ENCODE results near the gene HSF2.

GRCh38 chr6:122432816-122433215 lies 33.4 kb downstream of the HSF2 start:
- TF ChIP-seq CTCF (IDR thresholded peaks at IDR 0.05 in 2 of 3, conservative IDR thresholded peaks at IDR 0.05 in 1 of 3; ENCODE audit: control insufficient read depth in 2 of 3, extremely low read depth in 1 of 3, insufficient read depth in 1 of 3, low read depth in 3 of 3, low read length in 3 of 3) = no peak
- TF ChIP-seq EZH2 (IDR thresholded peaks at IDR 0.05; ENCODE audit: borderline replicate concordance, control insufficient read depth, low read depth, low read length) = no peak
- no peak for TF ChIP-seq ESRRA (IDR thresholded peaks at IDR 0.05; ENCODE audit: low read length)
- no peak for TF ChIP-seq SREBF2 (IDR thresholded peaks at IDR 0.05; ENCODE audit: low read length)
- TF ChIP-seq ETV6 (conservative IDR thresholded peaks at IDR 0.05 in 1 of 2, IDR thresholded peaks at IDR 0.05 in 1 of 2; ENCODE audit: borderline replicate concordance in 1 of 2, low read depth in 1 of 2) = no peak
- no peak for TF ChIP-seq EP300 (IDR thresholded peaks at IDR 0.05; ENCODE audit: borderline replicate concordance in 1 of 2, control insufficient read depth in 1 of 2, low read depth in 2 of 2, low read length in 2 of 2)
- no peak for TF ChIP-seq POLR2AphosphoS5 (IDR thresholded peaks at IDR 0.05; ENCODE audit: low read length)
- no peak for TF ChIP-seq BCL3 (IDR thresholded peaks at IDR 0.05; ENCODE audit: borderline replicate concordance, insufficient read depth, low read depth, low read length, poor library complexity, severe bottlenecking)
- no peak for TF ChIP-seq MTA2 (IDR thresholded peaks at IDR 0.05; ENCODE audit: low read depth)
- no peak for TF ChIP-seq ELK1 (IDR thresholded peaks at IDR 0.05; ENCODE audit: low read depth, low read length)
- TF ChIP-seq TAF1 (IDR thresholded peaks at IDR 0.05; ENCODE audit: borderline replicate concordance, low read depth, low read length) = no peak
- TF ChIP-seq KDM1A (IDR thresholded peaks at IDR 0.05; ENCODE audit: borderline replicate concordance) = no peak
- TF ChIP-seq ZBTB33 (IDR thresholded peaks at IDR 0.05) = no peak
- TF ChIP-seq CREB1 (IDR thresholded peaks at IDR 0.05; ENCODE audit: low read depth) = no peak
